Measurements from ENCODE around the gene NDE1. TPM values are rescaled to one million over a fixed set of nuclear protein-coding genes. Genes with fewer than 3 reads are reported as not detected.
"Not testable (repeated sequence)": the region's sequence is repeated elsewhere in the genome, so short reads cannot be mapped to it uniquely, and the experiment has no call there.

NDE1 gene
- total and polyA plus RNA-seq, 2 experiments from 2014 or later: 10.3 to 11.8 TPM

DNA sequence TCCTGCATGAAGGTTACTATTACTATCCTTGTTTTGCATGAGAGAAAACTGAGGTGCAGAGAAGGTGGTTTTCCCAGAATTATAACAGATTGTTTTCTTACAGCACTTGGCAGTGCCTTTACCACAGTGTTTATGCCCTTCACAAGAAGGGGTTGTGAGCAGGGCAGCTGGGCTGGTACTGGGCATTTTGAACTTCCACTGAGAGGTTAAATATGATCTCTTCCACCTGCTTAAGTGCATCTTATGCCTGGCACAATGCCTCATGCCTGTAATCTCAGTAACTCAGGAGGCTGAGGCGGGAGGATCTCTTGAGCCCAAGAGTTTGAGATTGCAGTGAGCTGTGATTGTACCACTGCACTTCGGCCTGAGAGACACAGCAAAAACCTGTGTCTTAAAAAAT is 36.2 kb downstream of the NDE1 start:
- no peaks in the 10 kb centered on the region for H3K36me3 ChIP-seq (replicated peaks; ENCODE audit: insufficient read depth, low read depth)
- 97% methylated on average over 2 of the region's 2 CpGs for WGBS (ENCODE audit: low lambda C conversion rate, missing lambda C conversion rate)

DNA sequence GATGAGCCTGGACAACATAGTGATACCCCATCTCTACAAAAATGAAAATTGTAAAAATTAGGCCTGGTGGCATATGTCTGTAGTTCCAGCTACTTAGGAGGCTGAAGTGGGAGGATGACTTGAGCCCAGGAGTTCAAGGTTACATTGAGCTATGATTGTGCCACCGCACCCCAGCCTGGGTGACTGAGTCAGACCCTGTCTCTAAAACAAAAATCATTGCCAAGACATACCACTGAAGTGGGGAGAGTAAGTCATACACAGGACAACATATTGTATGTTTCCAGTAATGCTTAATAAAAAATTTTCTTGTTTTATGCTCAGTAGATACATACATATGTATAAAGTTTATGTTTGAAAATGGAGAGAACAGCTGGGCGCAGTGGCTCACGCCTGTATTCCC is 39.2 kb downstream of the NDE1 start:
- WGBS (ENCODE audit: low lambda C conversion rate, missing lambda C conversion rate): 100% methylated on average over 3 of the region's 3 CpGs
- H3K4me1 ChIP-seq (ENCODE audit: insufficient read depth): no peaks in the 10 kb centered on the region
- no peak for DNase-seq (ENCODE audit: low spot score)
- no peaks in the 10 kb centered on the region for H3K36me3 ChIP-seq (replicated peaks; ENCODE audit: insufficient read depth, low read depth)
- no peak overlapping the region for H2AFZ ChIP-seq
- no peaks in the 10 kb centered on the region for H3K9me3 ChIP-seq (ENCODE audit: low read depth)
- no peak overlapping the region for H3K4me3 ChIP-seq
- no peaks in the 10 kb centered on the region for H3K27me3 ChIP-seq
- H3K27ac ChIP-seq: no peak overlapping the region
- TF ChIP-seq, protein P1, sequence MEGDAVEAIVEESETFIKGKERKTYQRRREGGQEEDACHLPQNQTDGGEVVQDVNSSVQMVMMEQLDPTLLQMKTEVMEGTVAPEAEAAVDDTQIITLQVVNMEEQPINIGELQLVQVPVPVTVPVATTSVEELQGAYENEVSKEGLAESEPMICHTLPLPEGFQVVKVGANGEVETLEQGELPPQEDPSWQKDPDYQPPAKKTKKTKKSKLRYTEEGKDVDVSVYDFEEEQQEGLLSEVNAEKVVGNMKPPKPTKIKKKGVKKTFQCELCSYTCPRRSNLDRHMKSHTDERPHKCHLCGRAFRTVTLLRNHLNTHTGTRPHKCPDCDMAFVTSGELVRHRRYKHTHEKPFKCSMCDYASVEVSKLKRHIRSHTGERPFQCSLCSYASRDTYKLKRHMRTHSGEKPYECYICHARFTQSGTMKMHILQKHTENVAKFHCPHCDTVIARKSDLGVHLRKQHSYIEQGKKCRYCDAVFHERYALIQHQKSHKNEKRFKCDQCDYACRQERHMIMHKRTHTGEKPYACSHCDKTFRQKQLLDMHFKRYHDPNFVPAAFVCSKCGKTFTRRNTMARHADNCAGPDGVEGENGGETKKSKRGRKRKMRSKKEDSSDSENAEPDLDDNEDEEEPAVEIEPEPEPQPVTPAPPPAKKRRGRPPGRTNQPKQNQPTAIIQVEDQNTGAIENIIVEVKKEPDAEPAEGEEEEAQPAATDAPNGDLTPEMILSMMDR (IDR thresholded peaks at IDR 0.05; ENCODE audit: poor library complexity): no peak
- TF ChIP-seq EZH2 (IDR thresholded peaks at IDR 0.05; ENCODE audit: borderline replicate concordance) (no peak), EZH2phosphoT487 (IDR thresholded peaks at IDR 0.05; ENCODE audit: low read depth, severe bottlenecking, unreplicated experiment) (no peak)
- no peak overlapping the region for H3K4me2 ChIP-seq
- no peaks in the 10 kb centered on the region for H3K9me2 ChIP-seq (replicated peaks; ENCODE audit: insufficient read depth)
- H3K79me2 ChIP-seq: no peaks in the 10 kb centered on the region
- no peaks in the 10 kb centered on the region for H4K20me1 ChIP-seq (ENCODE audit: insufficient read depth, poor library complexity, severe bottlenecking)

More for the DNA sequence above, 36.2 kb downstream of the NDE1 start:
- no peak overlapping the region for H2AFZ ChIP-seq
- no peaks in the 10 kb centered on the region for H3K4me1 ChIP-seq (ENCODE audit: insufficient read depth)
- H3K4me3 ChIP-seq: no peak overlapping the region
- H4K20me1 ChIP-seq (ENCODE audit: insufficient read depth, poor library complexity, severe bottlenecking): no peaks in the 10 kb centered on the region
- H3K27ac ChIP-seq: no peak overlapping the region
- H3K9me2 ChIP-seq (replicated peaks; ENCODE audit: insufficient read depth): no peaks in the 10 kb centered on the region
- TF ChIP-seq, protein P1 (IDR thresholded peaks at IDR 0.05; ENCODE audit: poor library complexity): no peak
- TF ChIP-seq EZH2 (IDR thresholded peaks at IDR 0.05; ENCODE audit: borderline replicate concordance): no peak
- TF ChIP-seq EZH2phosphoT487 (IDR thresholded peaks at IDR 0.05; ENCODE audit: low read depth, severe bottlenecking, unreplicated experiment): no peak
- H3K9me3 ChIP-seq (ENCODE audit: low read depth): no peaks in the 10 kb centered on the region
- H3K27me3 ChIP-seq: no peaks in the 10 kb centered on the region
- H3K4me2 ChIP-seq: no peak overlapping the region
- DNase-seq (ENCODE audit: low spot score): no peak
- H3K79me2 ChIP-seq: no peaks in the 10 kb centered on the region

DNA sequence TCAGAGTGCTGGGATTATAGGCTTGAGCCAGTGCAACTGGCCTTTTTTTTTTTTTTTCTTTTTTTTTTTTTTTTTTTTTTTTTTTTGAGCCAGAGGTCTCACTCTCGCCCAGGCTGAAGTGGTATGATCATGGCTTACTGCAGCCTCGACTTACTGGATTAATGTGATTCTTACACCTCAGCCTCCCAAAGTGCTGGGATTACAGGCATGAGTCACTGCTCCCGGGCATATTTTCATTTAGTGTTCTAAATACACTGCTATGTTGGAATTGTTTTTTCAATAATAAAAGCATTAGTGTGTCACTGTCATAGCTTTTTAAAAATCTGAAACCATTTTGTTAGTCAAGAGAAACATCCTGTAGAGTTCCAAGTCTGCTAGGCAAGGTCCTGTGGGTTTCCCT is 40.3 kb downstream of the NDE1 start:
- Histone ChIP-seq H4K20me1 (ENCODE audit: insufficient read depth, poor library complexity, severe bottlenecking) (no peaks in the 10 kb centered on the region), H3K9me2 (replicated peaks; ENCODE audit: insufficient read depth) (no peaks in the 10 kb centered on the region), H3K4me1 (ENCODE audit: insufficient read depth) (no peaks in the 10 kb centered on the region), H2AFZ (no peak overlapping the region), H3K4me2 (no peak overlapping the region), H3K27ac (no peak overlapping the region), H3K9me3 (ENCODE audit: low read depth) (no peaks in the 10 kb centered on the region), H3K27me3 (no peaks in the 10 kb centered on the region), H3K79me2 (no peaks in the 10 kb centered on the region), H3K4me3 (no peak overlapping the region), H3K36me3 (replicated peaks; ENCODE audit: insufficient read depth, low read depth) (no peaks in the 10 kb centered on the region)
- no peak for TF ChIP-seq EZH2 (IDR thresholded peaks at IDR 0.05; ENCODE audit: borderline replicate concordance)
- TF ChIP-seq, protein P1 (IDR thresholded peaks at IDR 0.05; ENCODE audit: poor library complexity): no peak
- no peak for TF ChIP-seq EZH2phosphoT487 (IDR thresholded peaks at IDR 0.05; ENCODE audit: low read depth, severe bottlenecking, unreplicated experiment)
- no peak for DNase-seq (ENCODE audit: low spot score)
- 84% methylated on average over 3 of the region's 3 CpGs for WGBS (ENCODE audit: low lambda C conversion rate, missing lambda C conversion rate)

DNA sequence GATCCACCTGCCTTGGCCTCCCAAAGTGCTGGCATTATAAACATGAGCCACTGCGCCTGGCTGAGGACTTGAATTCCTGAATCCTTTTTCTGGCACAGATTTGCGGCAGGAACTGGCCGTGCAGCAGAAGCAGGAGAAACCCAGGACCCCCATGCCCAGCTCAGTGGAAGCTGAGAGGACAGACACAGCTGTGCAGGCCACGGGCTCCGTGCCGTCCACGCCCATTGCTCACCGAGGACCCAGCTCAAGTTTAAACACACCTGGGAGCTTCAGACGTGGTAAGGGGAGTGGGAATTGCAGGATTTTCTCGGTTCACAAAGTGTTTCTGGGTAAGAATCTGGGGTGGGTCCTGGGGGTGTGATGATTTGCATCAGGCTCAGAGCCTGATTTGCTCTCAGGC is 41.0 kb downstream of the NDE1 start:
- Histone ChIP-seq H2AFZ (no peak overlapping the region), H4K20me1 (ENCODE audit: insufficient read depth, poor library complexity, severe bottlenecking) (no peaks in the 10 kb centered on the region), H3K9me2 (replicated peaks; ENCODE audit: insufficient read depth) (no peaks in the 10 kb centered on the region), H3K79me2 (no peaks in the 10 kb centered on the region), H3K36me3 (replicated peaks; ENCODE audit: insufficient read depth, low read depth) (no peaks in the 10 kb centered on the region), H3K9me3 (ENCODE audit: low read depth) (no peaks in the 10 kb centered on the region), H3K4me1 (ENCODE audit: insufficient read depth) (no peaks in the 10 kb centered on the region), H3K27ac (no peak overlapping the region), H3K27me3 (no peaks in the 10 kb centered on the region), H3K4me2 (no peak overlapping the region), H3K4me3 (no peak overlapping the region)
- no peak for TF ChIP-seq EZH2phosphoT487 (IDR thresholded peaks at IDR 0.05; ENCODE audit: low read depth, severe bottlenecking, unreplicated experiment)
- TF ChIP-seq, protein P1 (IDR thresholded peaks at IDR 0.05; ENCODE audit: poor library complexity): no peak
- TF ChIP-seq EZH2 (IDR thresholded peaks at IDR 0.05; ENCODE audit: borderline replicate concordance): no peak
- DNase-seq (ENCODE audit: low spot score): no peak
- 95% methylated on average over 10 of the region's 10 CpGs for WGBS (ENCODE audit: low lambda C conversion rate, missing lambda C conversion rate)

DNA sequence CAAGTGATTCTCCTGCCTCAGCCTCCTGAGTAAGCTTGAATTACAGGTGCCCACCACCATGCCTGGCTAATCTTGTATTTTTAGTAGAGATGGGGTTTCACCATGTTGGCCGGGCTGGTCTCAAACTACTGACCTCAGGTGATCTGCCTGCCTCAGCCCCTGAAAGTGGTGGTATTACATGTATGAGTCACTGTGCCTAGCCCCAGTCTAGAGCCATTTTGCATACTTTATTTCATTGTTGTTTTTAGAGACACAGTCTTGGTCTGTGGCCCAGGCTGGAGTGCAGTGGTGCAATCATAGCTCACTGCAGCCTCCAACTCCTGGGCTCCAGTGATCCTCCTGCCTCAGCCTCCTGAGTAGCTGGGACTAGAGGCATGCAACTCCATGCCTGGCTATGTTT is 42.5 kb downstream of the NDE1 start:
- not testable (repeated sequence) for H3K4me3 ChIP-seq
- WGBS (ENCODE audit: low lambda C conversion rate, missing lambda C conversion rate): 100% methylated on average over 1 of the region's 1 CpG

More for the DNA sequence above, 42.5 kb downstream of the NDE1 start:
- H2AFZ ChIP-seq; H3K9me3 ChIP-seq (ENCODE audit: low read depth); H3K79me2 ChIP-seq; H3K27me3 ChIP-seq; H3K27ac ChIP-seq; H3K4me1 ChIP-seq (ENCODE audit: insufficient read depth); H3K4me2 ChIP-seq; H3K9me2 ChIP-seq (replicated peaks; ENCODE audit: insufficient read depth); H4K20me1 ChIP-seq (ENCODE audit: insufficient read depth, poor library complexity, severe bottlenecking); H3K36me3 ChIP-seq (replicated peaks; ENCODE audit: insufficient read depth, low read depth); DNase-seq (ENCODE audit: low spot score): not testable (repeated sequence)

All from hepatocyte (in vitro differentiated cells).